ENCODE measurements around the gene RAB3C. TPM values are rescaled to one million over a fixed set of nuclear protein-coding genes. Genes with fewer than 3 reads are reported as not detected.

RAB3C gene
- total RNA-seq, 2 donors from 2014 or later: not detected

- H3K4me1 Mint-ChIP-seq (ENCODE audit: low read depth in 2 of 2): no peaks in the 10 kb centered on the region
- no peak for DNase-seq (ENCODE audit: low spot score)
- H3K27ac Mint-ChIP-seq: no peak overlapping the region
- no peak for ATAC-seq
- H3K4me3 Mint-ChIP-seq: no peak overlapping the region
- peaks cover 14 to 27% of the 10 kb centered on the region in 2 donors for H3K27me3 Mint-ChIP-seq
- no peaks in the 10 kb centered on the region for H3K36me3 Mint-ChIP-seq
- H3K9me3 Mint-ChIP-seq: no peaks in the 10 kb centered on the region
These were observed 212.5 kb downstream of the RAB3C start for GRCh38 chr5:58795327-58795726.

GRCh38 chr5:58797021-58797420 lies 214.1 kb downstream of the RAB3C start:
- H3K27me3 Mint-ChIP-seq: peaks cover 14 to 22% of the 10 kb centered on the region in 2 donors
- no peaks in the 10 kb centered on the region for H3K4me1 Mint-ChIP-seq (ENCODE audit: low read depth in 2 of 2)
- no peak overlapping the region for H3K4me3 Mint-ChIP-seq
- DNase-seq (ENCODE audit: low spot score) (no peak), ATAC-seq (no peak)
- no peaks in the 10 kb centered on the region for H3K36me3 Mint-ChIP-seq
- H3K9me3 Mint-ChIP-seq: no peaks in the 10 kb centered on the region
- no peak overlapping the region for H3K27ac Mint-ChIP-seq

- no peak for ATAC-seq
These were observed 217.5 kb downstream of the RAB3C start for GRCh38 chr5:58800356-58800755.

GRCh38 chr5:58800861-58801540 lies 218.1 kb downstream of the RAB3C start:
- H3K27me3 Mint-ChIP-seq: peaks cover 11 to 19% of the 10 kb centered on the region in 2 donors
- H3K4me1 Mint-ChIP-seq (ENCODE audit: low read depth in 2 of 2): no peaks in the 10 kb centered on the region
- H3K9me3 Mint-ChIP-seq: no peaks in the 10 kb centered on the region
- ATAC-seq (no peak), DNase-seq (ENCODE audit: low spot score) (no peak)
- H3K36me3 Mint-ChIP-seq: no peaks in the 10 kb centered on the region
- no peak overlapping the region for H3K27ac Mint-ChIP-seq
- H3K4me3 Mint-ChIP-seq: no peak overlapping the region

More at GRCh38 chr5:58800356-58800755, 217.5 kb downstream of the RAB3C start:
- H3K4me1 Mint-ChIP-seq (ENCODE audit: low read depth in 2 of 2): no peaks in the 10 kb centered on the region
- no peak overlapping the region for H3K27ac Mint-ChIP-seq
- no peaks in the 10 kb centered on the region for H3K36me3 Mint-ChIP-seq
- H3K27me3 Mint-ChIP-seq: peaks cover 11 to 16% of the 10 kb centered on the region in 2 donors
- DNase-seq (ENCODE audit: low spot score): no peak
- H3K4me3 Mint-ChIP-seq: no peak overlapping the region
- no peaks in the 10 kb centered on the region for H3K9me3 Mint-ChIP-seq

- peaks cover 7 to 26% of the 10 kb centered on the region in 2 donors for H3K27me3 Mint-ChIP-seq
- ATAC-seq (no peak), DNase-seq (ENCODE audit: low spot score) (no peak)
- no peaks in the 10 kb centered on the region for H3K9me3 Mint-ChIP-seq
- H3K4me1 Mint-ChIP-seq (ENCODE audit: low read depth in 2 of 2): no peaks in the 10 kb centered on the region
- H3K4me3 Mint-ChIP-seq: no peak overlapping the region
- H3K27ac Mint-ChIP-seq: no peak overlapping the region
- H3K36me3 Mint-ChIP-seq: no peaks in the 10 kb centered on the region
These were observed 220.2 kb downstream of the RAB3C start for GRCh38 chr5:58803056-58803455.

- Mint-ChIP-seq H3K27me3 (peaks cover 4 to 18% of the 10 kb centered on the region in 2 donors), H3K9me3 (no peaks in the 10 kb centered on the region), H3K4me3 (no peak overlapping the region), H3K36me3 (no peaks in the 10 kb centered on the region), H3K4me1 (ENCODE audit: low read depth in 2 of 2) (no peaks in the 10 kb centered on the region), H3K27ac (no peak overlapping the region)
- DNase-seq (ENCODE audit: low spot score): no peak
- ATAC-seq: no peak
These were observed 221.4 kb downstream of the RAB3C start for GRCh38 chr5:58804291-58804690.

GRCh38 chr5:58810086-58810485 lies 227.2 kb downstream of the RAB3C start:
- H3K27ac Mint-ChIP-seq: no peak overlapping the region
- H3K27me3 Mint-ChIP-seq: peaks cover 2 to 16% of the 10 kb centered on the region in 2 donors
- DNase-seq (ENCODE audit: low spot score): no peak

GRCh38 chr5:58813855-58814254 lies 231.0 kb downstream of the RAB3C start:
- no peak for ATAC-seq
- Mint-ChIP-seq H3K4me3 (no peak overlapping the region), H3K4me1 (ENCODE audit: low read depth in 2 of 2) (no peaks in the 10 kb centered on the region), H3K9me3 (no peaks in the 10 kb centered on the region), H3K36me3 (no peaks in the 10 kb centered on the region), H3K27me3 (peaks cover 0 to 7% of the 10 kb centered on the region in 2 donors), H3K27ac (no peak overlapping the region)
- no peak for DNase-seq (ENCODE audit: low spot score)

More at GRCh38 chr5:58810086-58810485, 227.2 kb downstream of the RAB3C start:
- no peak for ATAC-seq
- Mint-ChIP-seq H3K4me1 (ENCODE audit: low read depth in 2 of 2) (no peaks in the 10 kb centered on the region), H3K9me3 (no peaks in the 10 kb centered on the region), H3K4me3 (no peak overlapping the region), H3K36me3 (no peaks in the 10 kb centered on the region)

GRCh38 chr5:58816181-58816731 lies 233.4 kb downstream of the RAB3C start:
- Mint-ChIP-seq H3K27ac (no peak overlapping the region), H3K27me3 (peaks cover 0 to 7% of the 10 kb centered on the region in 2 donors), H3K36me3 (no peaks in the 10 kb centered on the region), H3K4me1 (ENCODE audit: low read depth in 2 of 2) (no peaks in the 10 kb centered on the region), H3K9me3 (no peaks in the 10 kb centered on the region), H3K4me3 (no peak overlapping the region)
- no peak for ATAC-seq
- DNase-seq (ENCODE audit: low spot score): no peak

- ATAC-seq (no peak), DNase-seq (ENCODE audit: low spot score) (no peak)
- H3K4me3 Mint-ChIP-seq: no peak overlapping the region
- no peak overlapping the region for H3K27ac Mint-ChIP-seq
- H3K4me1 Mint-ChIP-seq (ENCODE audit: low read depth in 2 of 2): no peaks in the 10 kb centered on the region
- no peaks in the 10 kb centered on the region for H3K9me3 Mint-ChIP-seq
- no peaks in the 10 kb centered on the region for H3K36me3 Mint-ChIP-seq
- peaks cover 0 to 7% of the 10 kb centered on the region in 2 donors for H3K27me3 Mint-ChIP-seq
These were observed 235.6 kb downstream of the RAB3C start for GRCh38 chr5:58818465-58818864.

- no peaks in the 10 kb centered on the region for H3K9me3 Mint-ChIP-seq
- ATAC-seq: no peak
- H3K27me3 Mint-ChIP-seq: peaks cover 10 to 17% of the 10 kb centered on the region in 2 donors
- H3K36me3 Mint-ChIP-seq: no peaks in the 10 kb centered on the region
- no peak for DNase-seq (ENCODE audit: low spot score)
- H3K4me1 Mint-ChIP-seq (ENCODE audit: low read depth in 2 of 2): no peaks in the 10 kb centered on the region
- no peak overlapping the region for H3K4me3 Mint-ChIP-seq
- H3K27ac Mint-ChIP-seq: no peak overlapping the region
These were observed 242.6 kb downstream of the RAB3C start for GRCh38 chr5:58825441-58825840.

- Mint-ChIP-seq H3K27ac (no peak overlapping the region), H3K9me3 (no peaks in the 10 kb centered on the region), H3K4me1 (ENCODE audit: low read depth in 2 of 2) (no peaks in the 10 kb centered on the region), H3K4me3 (no peak overlapping the region), H3K36me3 (no peaks in the 10 kb centered on the region), H3K27me3 (peaks cover 10 to 17% of the 10 kb centered on the region in 2 donors)
- ATAC-seq (no peak), DNase-seq (ENCODE audit: low spot score) (no peak)
These were observed 243.0 kb downstream of the RAB3C start for GRCh38 chr5:58825899-58826298.

- Mint-ChIP-seq H3K4me3 (no peak overlapping the region), H3K36me3 (no peaks in the 10 kb centered on the region), H3K27ac (no peak overlapping the region), H3K4me1 (ENCODE audit: low read depth in 2 of 2) (no peaks in the 10 kb centered on the region), H3K27me3 (peaks cover 10 to 17% of the 10 kb centered on the region in 2 donors), H3K9me3 (no peaks in the 10 kb centered on the region)
- DNase-seq (ENCODE audit: low spot score) (no peak), ATAC-seq (no peak)
These were observed 244.6 kb downstream of the RAB3C start for GRCh38 chr5:58827463-58827862.

GRCh38 chr5:58828258-58828657 lies 245.4 kb downstream of the RAB3C start:
- Mint-ChIP-seq H3K4me3 (no peak overlapping the region), H3K27ac (no peak overlapping the region), H3K36me3 (no peaks in the 10 kb centered on the region), H3K9me3 (no peaks in the 10 kb centered on the region), H3K27me3 (peaks cover 10 to 17% of the 10 kb centered on the region in 2 donors), H3K4me1 (ENCODE audit: low read depth in 2 of 2) (no peaks in the 10 kb centered on the region)
- ATAC-seq (no peak), DNase-seq (ENCODE audit: low spot score) (no peak)
